Heart right ventricle (tissue), 16 donors: Measurements from ENCODE around the gene PARP9. TPM values are rescaled to one million over a fixed set of nuclear protein-coding genes. Genes with fewer than 3 reads are reported as not detected.

Experiments
- ATAC-seq, 8 donors: fragments of 200-7000 bp; cut with Tn5 transposase; one replicate each; pipeline ENCODE4 v1.9.1; 2020; ENCODE audit warnings: mild to moderate bottlenecking in 8 of 8, moderate library complexity in 8 of 8, moderate number of reproducible peaks in 1 of 8
- DNase-seq, 2 donors: peaks; one replicate each; pipeline ENCODE4 v3.0.0-alpha.2; 2020
- H3K27ac ChIP-seq, 10 donors: fragments of 200-600 bp; sonication (generic) in 2 of 10; one replicate each; pipeline versions ENCODE4 v1.5.0 to v1.8.0; 2020 to 2022; ENCODE audit warnings: mild to moderate bottlenecking in 3 of 10
- H3K27me3 ChIP-seq, 7 donors: fragments of 200-600 bp; one replicate each; pipeline ENCODE4 v1.8.0; 2021 to 2022; ENCODE audit warnings: mild to moderate bottlenecking in 2 of 7
- H3K36me3 ChIP-seq, 9 donors: fragments of 200-600 bp; sonication (generic) in 1 of 9; one replicate each; pipeline versions ENCODE4 v1.5.0 to v1.8.0; 2020 to 2022; ENCODE audit warnings: mild to moderate bottlenecking in 2 of 9
- H3K4me1 ChIP-seq, 9 donors: fragments of 200-600 bp; sonication (generic) in 1 of 9; one replicate each; pipeline versions ENCODE4 v1.5.0 to v1.8.0; 2020 to 2022; ENCODE audit warnings: mild to moderate bottlenecking in 4 of 9
- H3K4me3 ChIP-seq, 10 donors: fragments of 200-600 bp; sonication (generic) in 2 of 10; one replicate each; pipeline versions ENCODE4 v1.5.0 to v1.8.0; 2020 to 2022; ENCODE audit warnings: mild to moderate bottlenecking in 7 of 10, moderate library complexity in 2 of 10
- H3K9me3 ChIP-seq, 11 donors: fragments of 200-600 bp in 10 of 11; sonication (generic) in 2 of 11; one replicate each; pipeline versions ENCODE4 v1.5.0 to v1.8.0; 2013 to 2022; ENCODE audit warnings: mild to moderate bottlenecking in 2 of 11, control low read depth in 1 of 11, moderate library complexity in 1 of 11
- WGBS, 2 donors: extraction: QIAGEN DNeasy Blood & Tissue Kit; methylation state at CpG; one replicate each; pipeline ENCODE4 v1.1.7; 2013; ENCODE audit warnings: inconsistent platforms in 1 of 2; 5-methylcytosine and 5-hydroxymethylcytosine counted together
- intact Hi-C, 10 donors: fragments of 100-400 bp; cut with DNase I; formaldehyde crosslinking; loops; one replicate each; pipeline versions ENCODE4 v1.11.1 to v1.14.2; 2022
- polyA plus RNA-seq, 2 donors: library from polyadenylated mRNA; stranded (reverse); fragments of 200-250 nt; gene quantifications; one replicate each; pipeline ENCODE4 v1.2.3, GENCODE V29; 2013
- total RNA-seq, 10 donors: library from RNA; stranded (reverse); fragmentation: NEBNext Ultra II Directional in 3 of 10; extraction: Animal tissue kit (Norgen Biotek cat#: 25700) in 3 of 10; gene quantifications; one replicate each; pipeline versions ENCODE4 v1.2.1 to v1.2.4, GENCODE V29; 2021 to 2023
- TF ChIP-seq, protein P1 (sequence below), 9 donors: fragments of 200-600 bp; sonication (generic) in 2 of 9; IDR thresholded peaks; one replicate each; pipeline versions ENCODE4 v1.5.0 to v1.8.0; 2021 to 2022; ENCODE audit warnings: antibody characterized with exemption in 9 of 9, mild to moderate bottlenecking in 5 of 9, moderate library complexity in 1 of 9
- donor health status: Arrhythmogenic right ventricular cardiomyopathy.
- donor health status: ischemic (EF 13 %, LVEDD 7.1; RV severe dilation, severe dysfunction).
- donor health status: healthy with polysubstance abuse.
- donor health status: DM: no; HTN: yes; CAD: no.
- donor health status: DM: no; HTN: no; CAD: no.
- donor health status: ischemic (EF 25% LVEDD 6.9; RV normal size, moderate dysfunction).
- donor health status: ischemic (EF 25% LVEDD 5.7; RV mildly dilated, moderate dysfunction).
- donor health status: healthy.
- donor health status: DM: yes; HTN: yes; CAD: no.
- donor health status: Ischemic cardiomyopathy.
- donor health status: ischemic (EF 35%, LVEDD 5.7; RV mildly dilated, moderate dysfunction).
- donor health status: nonischemic (EF 11% LVEDD 7.7; RV severe dilation, severe dysfunction).
- donor health status: DM: yes; HTN: yes; CAD: no.
- donor health status: PGD.
- donor health status: ischemic (EF 29% LVEDD 5.4; RV normal size, mild dysfunction).
- donor health status: nonischemic (EF 23%, LVEDD 6.1; RV moderate dilation, normal function).

Gene PARP9
- total and polyA plus RNA-seq, 12 donors, result 7.1 to 60.4 (median 15.2) TPM

GRCh38 chr3:122498152-122498551, 65.9 kb downstream of the PARP9 start:
- WGBS, 2 donors, result 60 to 73% methylated on average over 1 of the region's 1 CpG
- Histone ChIP-seq H3K4me3 (no peak overlapping the region), H3K27ac (peak overlapping the region in 1 of 10 donors; percentile 37), H3K36me3 (peaks cover 0 to 35% (median 0%) of the 10 kb centered on the region in 9 donors), H3K9me3 (no peaks in the 10 kb centered on the region), H3K27me3 (no peaks in the 10 kb centered on the region), H3K4me1 (peaks cover 4 to 50% (median 29%) of the 10 kb centered on the region in 9 donors)
- ATAC-seq, result no peak
- no peak for DNase-seq
- TF ChIP-seq, protein P1, sequence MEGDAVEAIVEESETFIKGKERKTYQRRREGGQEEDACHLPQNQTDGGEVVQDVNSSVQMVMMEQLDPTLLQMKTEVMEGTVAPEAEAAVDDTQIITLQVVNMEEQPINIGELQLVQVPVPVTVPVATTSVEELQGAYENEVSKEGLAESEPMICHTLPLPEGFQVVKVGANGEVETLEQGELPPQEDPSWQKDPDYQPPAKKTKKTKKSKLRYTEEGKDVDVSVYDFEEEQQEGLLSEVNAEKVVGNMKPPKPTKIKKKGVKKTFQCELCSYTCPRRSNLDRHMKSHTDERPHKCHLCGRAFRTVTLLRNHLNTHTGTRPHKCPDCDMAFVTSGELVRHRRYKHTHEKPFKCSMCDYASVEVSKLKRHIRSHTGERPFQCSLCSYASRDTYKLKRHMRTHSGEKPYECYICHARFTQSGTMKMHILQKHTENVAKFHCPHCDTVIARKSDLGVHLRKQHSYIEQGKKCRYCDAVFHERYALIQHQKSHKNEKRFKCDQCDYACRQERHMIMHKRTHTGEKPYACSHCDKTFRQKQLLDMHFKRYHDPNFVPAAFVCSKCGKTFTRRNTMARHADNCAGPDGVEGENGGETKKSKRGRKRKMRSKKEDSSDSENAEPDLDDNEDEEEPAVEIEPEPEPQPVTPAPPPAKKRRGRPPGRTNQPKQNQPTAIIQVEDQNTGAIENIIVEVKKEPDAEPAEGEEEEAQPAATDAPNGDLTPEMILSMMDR (IDR thresholded peaks at IDR 0.05), result no peak
- intact Hi-C loops, result no loop called here

DNA sequence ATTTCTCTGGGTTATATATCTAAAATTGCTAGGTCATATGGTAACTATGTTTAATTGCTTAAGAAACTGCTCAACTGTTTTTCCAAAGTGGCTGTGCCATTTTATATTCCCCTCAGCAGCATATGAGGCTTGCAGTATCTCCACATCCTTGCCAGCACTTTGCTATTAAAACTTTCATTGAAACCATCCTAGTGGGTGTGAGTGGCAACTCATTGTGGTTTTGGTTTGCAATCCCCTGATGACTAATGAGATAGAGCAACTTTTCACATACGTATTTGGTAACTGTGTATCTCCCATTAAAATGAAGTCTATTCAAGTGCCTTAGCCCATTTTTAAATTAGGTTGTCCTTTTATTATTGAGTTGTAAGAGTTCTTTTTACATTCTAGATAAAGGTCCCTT, 66.7 kb downstream of the PARP9 start:
- Histone ChIP-seq H3K27me3 (no peaks in the 10 kb centered on the region), H3K9me3 (no peaks in the 10 kb centered on the region), H3K4me1 (peaks cover 4 to 43% (median 24%) of the 10 kb centered on the region in 9 donors), H3K4me3 (no peak overlapping the region), H3K36me3 (peaks cover 0 to 42% (median 0%) of the 10 kb centered on the region in 9 donors), H3K27ac (peak overlapping the region in 1 of 10 donors; percentile 37)
- TF ChIP-seq, protein P1 (IDR thresholded peaks at IDR 0.05), result no peak
- intact Hi-C loops, result no loop called here
- WGBS, 2 donors, result 71 to 80% methylated on average over 1 of the region's 1 CpG
- no peak for DNase-seq
- peak in 2 of 8 donors; percentile 37 to 47 for ATAC-seq

DNA sequence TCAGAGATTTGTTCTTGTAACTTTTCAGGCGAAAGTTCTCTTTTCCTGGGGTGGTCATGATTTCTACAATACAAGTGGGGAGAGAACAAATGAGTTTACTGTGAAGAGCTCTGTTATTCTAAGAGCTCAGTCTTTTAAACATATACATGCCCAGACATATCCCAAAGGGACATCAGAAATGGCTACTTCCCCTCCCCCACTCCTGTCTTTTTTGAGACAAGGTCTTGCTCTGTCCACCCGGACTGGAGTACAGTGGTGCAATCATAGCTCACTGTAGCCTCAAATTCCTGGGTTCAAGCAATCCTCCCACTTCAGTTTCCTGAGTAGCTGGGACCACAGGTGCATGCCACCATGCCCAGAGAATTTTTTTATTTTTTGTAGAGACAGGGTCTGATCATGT, 67.6 kb downstream of the PARP9 start:
- 80 to 89% methylated on average over 2 of the region's 2 CpGs for WGBS, 2 donors
- DNase-seq, result no peak
- peaks cover 0 to 45% (median 0%) of the 10 kb centered on the region in 9 donors for H3K36me3 ChIP-seq
- no peaks in the 10 kb centered on the region for H3K9me3 ChIP-seq
- TF ChIP-seq, protein P1 (IDR thresholded peaks at IDR 0.05), result no peak
- H3K4me1 ChIP-seq, result peaks cover 0 to 33% (median 15%) of the 10 kb centered on the region in 9 donors
- intact Hi-C loops, result no loop called here
- no peaks in the 10 kb centered on the region for H3K27me3 ChIP-seq
- H3K27ac ChIP-seq, result no peak overlapping the region
- no peak for ATAC-seq
- no peak overlapping the region for H3K4me3 ChIP-seq

DNA sequence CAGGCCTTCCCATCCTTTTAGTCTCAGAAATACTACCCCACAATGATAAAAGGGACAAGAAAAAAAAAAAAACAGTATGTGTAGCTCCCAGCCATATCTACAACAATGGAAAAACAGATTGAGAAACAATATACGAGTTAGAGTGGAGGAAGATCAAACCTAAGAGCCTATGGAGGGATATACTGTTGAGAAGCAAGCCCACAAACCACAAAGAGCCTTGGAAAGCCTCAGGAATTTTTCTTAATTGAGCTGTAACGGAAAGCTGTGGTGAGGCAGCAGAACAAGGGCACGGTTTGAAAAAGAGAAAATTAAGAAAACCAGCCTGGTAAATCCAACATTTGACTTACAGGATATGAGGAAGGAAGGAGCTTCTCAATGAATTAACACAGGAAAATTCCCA, 70.8 kb downstream of the PARP9 start:
- TF ChIP-seq, protein P1 (IDR thresholded peaks at IDR 0.05), result no peak
- WGBS, 2 donors, result 87 to 89% methylated on average over 3 of the region's 3 CpGs

More for the DNA sequence above, 70.8 kb downstream of the PARP9 start:
- ATAC-seq (no peak), DNase-seq (no peak)
- no peaks in the 10 kb centered on the region for H3K27me3 ChIP-seq
- peaks cover 0 to 20% (median 6%) of the 10 kb centered on the region in 9 donors for H3K4me1 ChIP-seq
- intact Hi-C loops, result no loop called here
- H3K27ac ChIP-seq, result no peak overlapping the region
- H3K4me3 ChIP-seq, result no peak overlapping the region
- no peaks in the 10 kb centered on the region for H3K9me3 ChIP-seq
- peaks cover 0 to 68% (median 3%) of the 10 kb centered on the region in 9 donors for H3K36me3 ChIP-seq
